ENCODE data around the gene FBXW7. TPM values are rescaled to one million over a fixed set of nuclear protein-coding genes. Genes with fewer than 3 reads are reported as not detected.

Gene FBXW7
- total and polyA plus RNA-seq, 2 of the 13 experiments (the other 11 are each of a cell fraction or from before 2014, with no cell fraction given) = 5.0 to 40.9 TPM

- TF ChIP-seq ZNF512B (CRISPR knock-in tag; IDR thresholded peaks at IDR 0.05; ENCODE audit: borderline replicate concordance) = no peak
- TF ChIP-seq HNRNPLL (IDR thresholded peaks at IDR 0.05; ENCODE audit: low read depth, low read length, poor library complexity, severe bottlenecking) = peak; percentile 88
- TF ChIP-seq THAP9 (CRISPR knock-in tag; IDR thresholded peaks at IDR 0.05; ENCODE audit: borderline replicate concordance) = peak; percentile 88; the same call in 1 of the 2 replicates
- TF ChIP-seq ZBTB38 (CRISPR knock-in tag; IDR thresholded peaks at IDR 0.05) = no peak; the same call in 1 of the 2 replicates
- no peak for TF ChIP-seq BRCA1 (CRISPR knock-in tag; IDR thresholded peaks at IDR 0.05)
- TF ChIP-seq ZBED4 (CRISPR knock-in tag; IDR thresholded peaks at IDR 0.05; ENCODE audit: borderline replicate concordance) = 0 out of 2 replicates have a peak, but pooled peaks have one; percentile 13
- no peak for TF ChIP-seq ZNF510 (CRISPR knock-in tag; IDR thresholded peaks at IDR 0.05; ENCODE audit: low read depth)
- peak; percentile 28 for TF ChIP-seq TBL1XR1 (IDR thresholded peaks at IDR 0.05; ENCODE audit: borderline replicate concordance, low read length, partially characterized antibody)
- peak; percentile 91 for TF ChIP-seq ZNF772 (CRISPR knock-in tag; IDR thresholded peaks at IDR 0.05)
- peak; percentile 99 for TF ChIP-seq CREM (IDR thresholded peaks at IDR 0.05)
- TF ChIP-seq CREM (CRISPR knock-in tag; IDR thresholded peaks at IDR 0.05) = peak; percentile 94
- TF ChIP-seq RFXAP (CRISPR knock-in tag; IDR thresholded peaks at IDR 0.05; ENCODE audit: borderline replicate concordance) = peak; percentile 91
- peak; percentile 88 for TF ChIP-seq HDAC1 (CRISPR knock-in tag; IDR thresholded peaks at IDR 0.05)
- peak; percentile 59 for TF ChIP-seq ZNF136 (CRISPR knock-in tag; IDR thresholded peaks at IDR 0.05; ENCODE audit: low read depth)
- 0 out of 2 replicates have a peak, but pooled peaks have one; percentile 33 for TF ChIP-seq ZNF691 (CRISPR knock-in tag; IDR thresholded peaks at IDR 0.05; ENCODE audit: borderline replicate concordance, low read depth)
- no peak for TF ChIP-seq GTF2F1 (IDR thresholded peaks at IDR 0.05; ENCODE audit: low read length)
- peak; percentile 20; the same call in 1 of the 2 replicates for TF ChIP-seq STAT5B (CRISPR knock-in tag; IDR thresholded peaks at IDR 0.05)
Observed at GRCh38 chr4:152535903-152536544, at the start of gene FBXW7 (continued).

Data from HepG2 (cell line).